HepG2 (cell line): ENCODE measurements around the gene GALNT9. TPM values are rescaled to one million over a fixed set of nuclear protein-coding genes. Genes with fewer than 3 reads are reported as not detected.

Experiments used
- ATAC-seq: fragments of 200-7000 bp; cut with Tn5 transposase; 3 replicates; pipeline ENCODE4 v1.9.1; 2020; ENCODE audit warnings: mild to moderate bottlenecking, moderate library complexity
- BruUV-seq: library from RNA; stranded (reverse); fragments of 400-500 nt; replicated peaks from 2 replicates; lab custom pipeline; 2021; lab: Mats Ljungman, UMichigan
- CTCF ChIA-PET: fragments of 300-600 bp; formaldehyde crosslinking; extraction: SDS; loops from one replicate; lab custom pipeline; 2021; ENCODE audit warnings: low total read pairs, inconsistent platforms, low intra/inter-chr PET ratio; lab: Yijun Ruan, JAX
- POLR2A ChIA-PET: fragments of 350-600 bp; sonication (Branson Sonifier 250); formaldehyde crosslinking; loops from one replicate; lab custom pipeline; 2020; ENCODE audit warnings: antibody characterized with exemption, inconsistent platforms; lab: Yijun Ruan, JAX
- DNase-seq: peaks from one replicate; pipeline ENCODE4 v3.0.0-alpha.2; 2015; ENCODE audit warnings: low spot score
- FAIRE-seq: peaks from 3 replicates; lab custom pipeline; 2011; peaks lifted over from hg19 to GRCh38; lab: Jason Lieb, UNC
- H2AFZ ChIP-seq: one replicate; pipeline ENCODE4 v1.6.1; 2011; ENCODE audit warnings: low read length, inconsistent platforms
- H3K27ac ChIP-seq: fragments of 300-600 bp; 3 replicates; pipeline ENCODE4 v1.8.0; 2011; ENCODE audit warnings: mixed run types, mild to moderate bottlenecking, mixed read lengths, low read length, inconsistent platforms; ENCODE audit not compliant: insufficient read depth; ENCODE audit errors: extremely low read length
- H3K27me3 ChIP-seq, 2 experiments: fragments of 200-600 bp in 1 of 2; 2 replicates in 1 of 2; 3 replicates in 1 of 2; pipeline versions ENCODE4 v1.6.0 to v1.8.0; 2011; ENCODE audit warnings: low read length in 2 of 2, mild to moderate bottlenecking in 2 of 2, moderate library complexity in 2 of 2, inconsistent platforms in 1 of 2; ENCODE audit not compliant: insufficient read depth in 2 of 2, control insufficient read depth in 1 of 2
- H3K36me3 ChIP-seq, 2 experiments: fragments of 200-600 bp in 1 of 2; replicated peaks in 1 of 2; 2 replicates in 1 of 2; 3 replicates in 1 of 2; pipeline versions ENCODE4 v1.5.1 to v1.8.0; 2011; ENCODE audit warnings: low read length in 2 of 2, inconsistent platforms in 1 of 2; ENCODE audit not compliant: insufficient read depth in 2 of 2, control insufficient read depth in 1 of 2
- H3K4me1 ChIP-seq: 2 replicates; pipeline ENCODE4 v1.5.1; 2012; ENCODE audit warnings: low read length, inconsistent platforms; ENCODE audit not compliant: insufficient read depth
- H3K4me2 ChIP-seq: 2 replicates; pipeline ENCODE4 v1.6.0; 2011; ENCODE audit warnings: low read depth, low read length, inconsistent platforms
- H3K4me3 ChIP-seq, 3 experiments: fragments of 200-600 bp in 1 of 3; sonication (generic), shearing (Covaris generic) in 1 of 3; replicated peaks in 1 of 3; 2 replicates each; pipeline ENCODE4 v1.5.1; 2011 to 2016; ENCODE audit warnings: low read length in 3 of 3, inconsistent platforms in 2 of 3, low read depth in 2 of 3, mild to moderate bottlenecking in 2 of 3, control low read depth in 1 of 3, mixed read lengths in 1 of 3; ENCODE audit not compliant: insufficient read depth in 1 of 3
- H3K79me2 ChIP-seq: one replicate; pipeline ENCODE4 v1.6.1; 2011; ENCODE audit warnings: low read length, inconsistent platforms; ENCODE audit not compliant: insufficient read depth
- H3K9ac ChIP-seq: 2 replicates; pipeline ENCODE4 v1.6.0; 2011; ENCODE audit warnings: mild to moderate bottlenecking, low read depth, low read length, inconsistent platforms; ENCODE audit not compliant: insufficient read depth
- H3K9me3 ChIP-seq: 2 replicates; pipeline ENCODE4 v1.5.1; 2012; ENCODE audit warnings: mild to moderate bottlenecking, low read length
- H4K20me1 ChIP-seq: 2 replicates; pipeline ENCODE4 v1.6.0; 2011; ENCODE audit warnings: inconsistent platforms, mild to moderate bottlenecking, low read length, moderate library complexity; ENCODE audit not compliant: insufficient read depth
- ARHGAP35 ChIP-seq: sonication (generic); formaldehyde crosslinking; IDR thresholded peaks from 2 replicates; pipeline ENCODE4 v1.9.0; 2022; ENCODE audit warnings: mild to moderate bottlenecking, inconsistent platforms, moderate library complexity, missing genetic modification reagents, borderline replicate concordance
- KAT8 ChIP-seq: IDR thresholded peaks from 2 replicates; pipeline ENCODE4 v1.6.1; 2016; ENCODE audit warnings: missing genetic modification reagents, missing compliant biosample characterization
- MXD4 ChIP-seq: IDR thresholded peaks from 2 replicates; pipeline ENCODE4 v1.6.1; 2016; ENCODE audit warnings: mild to moderate bottlenecking, missing biosample characterization, missing genetic modification reagents
- PAF1 ChIP-seq: IDR thresholded peaks from 2 replicates; pipeline ENCODE4 v1.6.1; 2016; ENCODE audit warnings: missing genetic modification reagents, missing compliant biosample characterization
- PLRG1 ChIP-seq: fragments of 450-650 bp; conservative IDR thresholded peaks from 2 replicates; pipeline ENCODE4 v1.6.1; 2016
- SP140L ChIP-seq: sonication (generic); formaldehyde crosslinking; IDR thresholded peaks from 2 replicates; pipeline ENCODE4 v1.4.0; 2020; ENCODE audit warnings: missing genetic modification reagents, borderline replicate concordance
- SRSF9 ChIP-seq: fragments of 200-400 bp; formaldehyde crosslinking; IDR thresholded peaks from 2 replicates; pipeline ENCODE4 v1.6.1; 2018; ENCODE audit warnings: borderline replicate concordance, mild to moderate bottlenecking, low read depth, low read length; ENCODE audit not compliant: insufficient read depth, poor library complexity, severe bottlenecking
- TBP ChIP-seq: sonication (generic); formaldehyde crosslinking; IDR thresholded peaks from 2 replicates; pipeline ENCODE4 v1.5.0; 2020; ENCODE audit warnings: missing genetic modification reagents
- ZBTB38 ChIP-seq: sonication (generic); formaldehyde crosslinking; IDR thresholded peaks from 2 replicates; pipeline ENCODE4 v1.5.1; 2020; ENCODE audit warnings: mild to moderate bottlenecking, missing genetic modification reagents
- ZNF180 ChIP-seq: sonication (generic); formaldehyde crosslinking; IDR thresholded peaks from 2 replicates; pipeline ENCODE4 v1.4.0; 2020; ENCODE audit warnings: low read depth, missing genetic modification reagents, borderline replicate concordance
- ZNF274 ChIP-seq: sonication (generic); formaldehyde crosslinking; IDR thresholded peaks from 2 replicates; pipeline ENCODE4 v1.5.1; 2020; ENCODE audit warnings: mild to moderate bottlenecking, missing genetic modification reagents
- ZNF484 ChIP-seq: sonication (generic); formaldehyde crosslinking; IDR thresholded peaks from 2 replicates; pipeline ENCODE4 v1.5.1; 2020; ENCODE audit warnings: mild to moderate bottlenecking, low read depth, missing genetic modification reagents, borderline replicate concordance
- WGBS: methylation state at CpG from one replicate; pipeline ENCODE4 v1.1.6; 2017; ENCODE audit warnings: low lambda C conversion rate; 5-methylcytosine and 5-hydroxymethylcytosine counted together
- in situ Hi-C: cut with HindIII; loops from 2 replicates; pipeline ENCODE4 v1.10.0; 2017; ENCODE audit warnings: low pct_unique_long_range_greater_than_20kb; ENCODE audit not compliant: extremely low pct_ligation_motif_present
- intact Hi-C: fragments of 100-400 bp; cut with micrococcal nuclease; formaldehyde crosslinking; loops from one replicate; pipeline ENCODE4 v1.10.0; 2022; ENCODE audit not compliant: unreplicated experiment
- polyA plus RNA-seq, 8 experiments: library from polyadenylated mRNA; depleted of rRNA in 3 of 8; stranded (reverse) in 7 of 8; unstranded in 1 of 8; fragments of >200 nt; fragmentation: Illumina TruSeq in 4 of 8; extraction: Trizol in 4 of 8; gene quantifications; 2 replicates each; pipeline versions ENCODE4 v1.2.1 to v1.2.3, GENCODE V29; 2011 to 2016; ENCODE audit warnings: low read depth in 4 of 8, missing spikeins in 1 of 8, mixed read lengths in 1 of 8; ENCODE audit not compliant: insufficient read depth in 1 of 8
- total RNA-seq, 5 experiments: library from RNA; depleted of rRNA; stranded (reverse); fragments of >200 nt; fragmentation: Illumina TruSeq; extraction: Trizol; gene quantifications; 2 replicates each; pipeline ENCODE4 v1.2.3, GENCODE V29; 2016; ENCODE audit warnings: low read depth in 1 of 5
- TF ChIP-seq, protein P1 (sequence below): sonication (generic); formaldehyde crosslinking; IDR thresholded peaks from 2 replicates; pipeline ENCODE4 v1.4.0; 2020; ENCODE audit warnings: missing genetic modification reagents; ENCODE audit errors: not compliant biosample characterization
- TF ChIP-seq, protein P2 (sequence below): sonication (generic); formaldehyde crosslinking; IDR thresholded peaks from 2 replicates; pipeline ENCODE4 v1.4.0; 2020; ENCODE audit warnings: missing genetic modification reagents, mild to moderate bottlenecking, borderline replicate concordance

The GALNT9 gene
- total and polyA plus RNA-seq, 2 of the 13 experiments (the other 11 are each of a cell fraction or from before 2014, with no cell fraction given), result 0.04 TPM; not detected in 1

GRCh38 chr12:132338781-132339180 lies 9.4 kb upstream of the GALNT9 start:
- no peaks in the 10 kb centered on the region for H3K36me3 ChIP-seq
- ChIA-PET POLR2A (no interaction called here), CTCF (no interaction called here)
- H3K4me3 ChIP-seq, result no peak overlapping the region
- FAIRE-seq, result no peak
- intact Hi-C loops (no loop called here), in situ Hi-C loops (no loop called here)
- no peak overlapping the region for H3K27ac ChIP-seq
- no peak overlapping the region for H2AFZ ChIP-seq
- H3K4me2 ChIP-seq, result no peak overlapping the region
- TF ChIP-seq ARHGAP35 (CRISPR knock-in tag) (no peak), PLRG1 (no peak), ZNF484 (no peak), SRSF9 (no peak), MXD4 (CRISPR knock-in tag) (no peak), TBP (CRISPR knock-in tag) (no peak), ZNF274 (CRISPR knock-in tag) (no peak), SP140L (CRISPR knock-in tag) (no peak), KAT8 (CRISPR knock-in tag) (no peak), PAF1 (no peak), ZBTB38 (CRISPR knock-in tag) (no peak), ZNF180 (CRISPR knock-in tag) (no peak)
- TF ChIP-seq, protein P1, sequence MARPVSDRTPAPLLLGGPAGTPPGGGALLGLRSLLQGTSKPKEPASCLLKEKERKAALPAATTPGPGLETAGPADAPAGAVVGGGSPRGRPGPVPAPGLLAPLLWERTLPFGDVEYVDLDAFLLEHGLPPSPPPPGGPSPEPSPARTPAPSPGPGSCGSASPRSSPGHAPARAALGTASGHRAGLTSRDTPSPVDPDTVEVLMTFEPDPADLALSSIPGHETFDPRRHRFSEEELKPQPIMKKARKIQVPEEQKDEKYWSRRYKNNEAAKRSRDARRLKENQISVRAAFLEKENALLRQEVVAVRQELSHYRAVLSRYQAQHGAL (CRISPR knock-in tag), result no peak
- TF ChIP-seq, protein P2, sequence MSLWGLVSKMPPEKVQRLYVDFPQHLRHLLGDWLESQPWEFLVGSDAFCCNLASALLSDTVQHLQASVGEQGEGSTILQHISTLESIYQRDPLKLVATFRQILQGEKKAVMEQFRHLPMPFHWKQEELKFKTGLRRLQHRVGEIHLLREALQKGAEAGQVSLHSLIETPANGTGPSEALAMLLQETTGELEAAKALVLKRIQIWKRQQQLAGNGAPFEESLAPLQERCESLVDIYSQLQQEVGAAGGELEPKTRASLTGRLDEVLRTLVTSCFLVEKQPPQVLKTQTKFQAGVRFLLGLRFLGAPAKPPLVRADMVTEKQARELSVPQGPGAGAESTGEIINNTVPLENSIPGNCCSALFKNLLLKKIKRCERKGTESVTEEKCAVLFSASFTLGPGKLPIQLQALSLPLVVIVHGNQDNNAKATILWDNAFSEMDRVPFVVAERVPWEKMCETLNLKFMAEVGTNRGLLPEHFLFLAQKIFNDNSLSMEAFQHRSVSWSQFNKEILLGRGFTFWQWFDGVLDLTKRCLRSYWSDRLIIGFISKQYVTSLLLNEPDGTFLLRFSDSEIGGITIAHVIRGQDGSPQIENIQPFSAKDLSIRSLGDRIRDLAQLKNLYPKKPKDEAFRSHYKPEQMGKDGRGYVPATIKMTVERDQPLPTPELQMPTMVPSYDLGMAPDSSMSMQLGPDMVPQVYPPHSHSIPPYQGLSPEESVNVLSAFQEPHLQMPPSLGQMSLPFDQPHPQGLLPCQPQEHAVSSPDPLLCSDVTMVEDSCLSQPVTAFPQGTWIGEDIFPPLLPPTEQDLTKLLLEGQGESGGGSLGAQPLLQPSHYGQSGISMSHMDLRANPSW (CRISPR knock-in tag), result no peak
- no peaks in the 10 kb centered on the region for H3K79me2 ChIP-seq
- H3K27me3 ChIP-seq, result peaks cover 22 to 87% of the 10 kb centered on the region in 2 experiments
- BruUV-seq, result no TSS peak
- no peak for ATAC-seq
- H3K4me1 ChIP-seq, result no peaks in the 10 kb centered on the region
- no peaks in the 10 kb centered on the region for H3K9me3 ChIP-seq
- 48% methylated on average over 13 of the region's 24 CpGs for WGBS
- DNase-seq, result no peak
- peaks cover 7% of the 10 kb centered on the region; the same call in 1 of the 2 replicates for H4K20me1 ChIP-seq
- no peak overlapping the region for H3K9ac ChIP-seq
